HG03060 (cell line): ENCODE data around the gene KRTAP2-1.
"Not testable (repeated sequence)": the region's sequence is repeated elsewhere in the genome, so short reads cannot be mapped to it uniquely, and the experiment has no call there.

Experiments
- ATAC-seq: cut with Tn5 transposase; IDR thresholded peaks from one replicate; pipeline ENCODE4 v1.9.1; 2021; ENCODE audit warnings: low read depth, moderate number of reproducible peaks; ENCODE audit not compliant: unreplicated experiment

Gene KRTAP2-1

GRCh38 chr17:41046735-41047465, at the start of gene KRTAP2-1:
Gene KRTAP2-1 (minus strand): TSS chr17:41047316. CDS start chr17:41047267, 49 bp downstream.
- ATAC-seq = not testable (repeated sequence)

- no peak for ATAC-seq
These were observed 48.9 kb upstream of the KRTAP2-1 start for GRCh38 chr17:41096055-41096454.

- not testable (repeated sequence) for ATAC-seq
These were observed 41.7 kb upstream of the KRTAP2-1 start for GRCh38 chr17:41088760-41089352.

GRCh38 chr17:41084100-41084856, 37.2 kb upstream of the KRTAP2-1 start, which contains the start of gene KRTAP4-7:
Gene KRTAP4-7 (plus strand): TSS chr17:41084150. CDS start chr17:41084207, 57 bp downstream.
- not testable (repeated sequence) for ATAC-seq

GRCh38 chr17:41083427-41083826, 36.3 kb upstream of the KRTAP2-1 start:
- not testable (repeated sequence) for ATAC-seq

GRCh38 chr17:41082626-41083025, 35.5 kb upstream of the KRTAP2-1 start:
- ATAC-seq = no peak

GRCh38 chr17:41076788-41077187, 29.7 kb upstream of the KRTAP2-1 start:
- ATAC-seq = no peak

- no peak for ATAC-seq
These were observed 26.6 kb upstream of the KRTAP2-1 start for GRCh38 chr17:41073676-41074075.

- ATAC-seq = no peak
These were observed 24.7 kb upstream of the KRTAP2-1 start for GRCh38 chr17:41071606-41072360.

GRCh38 chr17:41069031-41069430, 21.9 kb upstream of the KRTAP2-1 start:
- ATAC-seq = no peak

GRCh38 chr17:41067281-41067680, 20.2 kb upstream of the KRTAP2-1 start:
- no peak for ATAC-seq

- ATAC-seq = no peak
These were observed 18.9 kb upstream of the KRTAP2-1 start, which contains the start of gene KRTAP2-4 for GRCh38 chr17:41065829-41066624. Gene KRTAP2-4 (minus strand): TSS chr17:41065879. CDS start chr17:41065845, 34 bp downstream.

- ATAC-seq = not testable (repeated sequence)
These were observed 18.0 kb upstream of the KRTAP2-1 start for GRCh38 chr17:41065016-41065689.

- no peak for ATAC-seq
These were observed 17.2 kb upstream of the KRTAP2-1 start for GRCh38 chr17:41064301-41064700.

- no peak for ATAC-seq
These were observed 16.3 kb upstream of the KRTAP2-1 start for GRCh38 chr17:41063449-41063848.

- no peak for ATAC-seq
These were observed 14.8 kb upstream of the KRTAP2-1 start for GRCh38 chr17:41061964-41062363.

- ATAC-seq = no peak
These were observed 13.0 kb upstream of the KRTAP2-1 start, which contains the start of gene KRTAP2-3 for GRCh38 chr17:41060052-41060604. Gene KRTAP2-3 (minus strand): TSS chr17:41060114. CDS start chr17:41060050, 64 bp downstream.

GRCh38 chr17:41059276-41060051, 12.3 kb upstream of the KRTAP2-1 start:
- not testable (repeated sequence) for ATAC-seq
